GM12891 (cell line): ENCODE measurements around the gene ZNF341.

Source experiments
- DNase-seq: peaks from one replicate; pipeline ENCODE4 v3.0.0; 2011; ENCODE audit warnings: low spot score; ENCODE audit not compliant: insufficient read length
- FAIRE-seq: peaks from 2 replicates; lab custom pipeline; 2011; peaks lifted over from hg19 to GRCh38; lab: Jason Lieb, UNC
- PAX5 ChIP-seq: IDR thresholded peaks from 2 replicates; pipeline ENCODE4 v1.6.1; 2011; ENCODE audit warnings: low read length, moderate library complexity, mild to moderate bottlenecking; ENCODE audit not compliant: insufficient read depth, severe bottlenecking
- POLR2A ChIP-seq: IDR thresholded peaks from 2 replicates; pipeline ENCODE4 v1.6.1; 2011; ENCODE audit warnings: low read depth, low read length, control low read depth
- POLR2AphosphoS5 ChIP-seq: IDR thresholded peaks from 2 replicates; pipeline ENCODE4 v1.6.1; 2011; ENCODE audit warnings: low read depth, low read length, control low read depth
- POU2F2 ChIP-seq: IDR thresholded peaks from 2 replicates; pipeline ENCODE4 v1.6.1; 2011; ENCODE audit warnings: low read depth, mild to moderate bottlenecking, control low read depth, low read length, moderate library complexity
- SPI1 ChIP-seq: IDR thresholded peaks from 2 replicates; pipeline ENCODE4 v1.6.1; 2011; ENCODE audit warnings: low read depth, low read length, control low read depth
- TAF1 ChIP-seq: IDR thresholded peaks from 2 replicates; pipeline ENCODE4 v1.6.1; 2011; ENCODE audit warnings: low read depth, low read length, control low read depth

ZNF341 gene

DNA sequence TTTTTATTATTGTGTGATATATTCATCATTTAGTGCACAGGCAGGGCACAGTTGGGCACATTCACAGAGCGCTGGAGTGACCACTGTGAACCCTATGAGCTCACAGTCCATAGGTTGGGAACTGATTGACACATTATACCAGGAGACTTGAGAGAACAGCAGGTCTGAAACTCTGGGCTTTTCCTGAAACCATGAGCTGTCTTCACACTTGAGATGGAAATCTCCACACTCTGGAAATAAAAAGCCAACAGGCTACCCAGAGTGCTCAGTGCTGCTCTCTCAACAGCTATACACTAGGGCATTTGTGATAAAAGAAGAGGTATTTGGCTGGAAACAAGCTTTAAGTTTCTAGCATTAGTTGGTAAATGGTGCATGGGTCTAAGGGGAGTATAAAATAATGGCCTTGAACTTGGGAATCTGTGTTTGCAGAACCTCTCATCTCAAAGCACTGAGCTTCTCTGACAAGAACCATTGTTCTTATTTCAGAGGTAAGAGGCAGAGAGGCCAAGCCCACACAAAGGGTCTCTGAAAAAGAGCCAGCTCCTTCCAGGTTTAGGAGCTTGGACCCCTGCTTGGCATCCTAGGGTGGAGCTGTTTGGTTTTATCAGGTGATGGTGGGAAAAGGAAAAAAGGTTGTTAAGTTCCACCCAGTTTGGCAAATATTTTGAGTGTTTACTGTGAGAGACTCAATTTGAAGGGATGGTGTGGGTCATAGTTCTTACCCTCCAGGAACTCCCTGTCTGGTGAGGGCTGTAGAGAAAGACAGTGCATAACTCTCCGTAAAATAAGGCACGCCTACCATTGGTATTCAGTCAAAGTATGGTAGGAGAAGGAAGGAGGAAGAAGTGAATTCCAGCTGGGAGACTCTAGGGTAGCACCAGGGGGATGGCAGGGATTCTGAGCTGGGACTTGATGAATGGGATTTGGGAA lies 93.8 kb downstream of the ZNF341 start:
- TF ChIP-seq PAX5 (no peak), POU2F2 (no peak), TAF1 (no peak), POLR2A (no peak), POLR2AphosphoS5 (no peak), SPI1 (no peak)
- DNase-seq (no peak), FAIRE-seq (no peak)

DNA sequence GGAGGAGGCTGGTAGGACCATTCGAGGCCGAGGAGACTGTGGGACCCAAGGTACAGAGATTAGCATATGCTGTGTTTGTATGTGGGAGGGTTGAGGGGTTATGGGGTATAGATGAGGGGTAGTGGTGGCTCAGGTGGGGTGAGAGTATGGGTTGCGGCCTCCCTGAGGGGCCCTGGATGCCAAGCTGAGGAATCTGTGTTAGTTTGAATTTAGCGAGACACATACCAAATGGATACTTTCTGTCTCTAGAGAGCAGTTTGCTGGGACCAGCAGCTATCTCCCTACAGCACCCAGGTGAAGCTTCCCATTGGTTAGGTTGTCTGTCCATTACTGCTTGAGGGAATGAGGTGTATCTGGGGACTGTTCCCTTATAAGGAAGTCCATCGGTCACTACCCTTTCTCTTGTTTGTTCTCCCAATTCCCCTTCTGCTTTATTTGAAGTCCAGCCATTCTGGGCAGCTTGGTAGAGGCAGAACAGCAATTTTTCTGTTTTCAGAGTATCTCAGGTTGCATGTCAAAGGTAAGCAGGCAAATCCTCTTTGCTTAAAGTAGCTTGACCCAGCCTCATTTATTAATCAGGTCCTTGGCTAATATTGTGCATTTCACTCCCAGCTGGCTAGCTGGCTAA lies 94.6 kb downstream of the ZNF341 start:
- FAIRE-seq (no peak), DNase-seq (no peak)
- TF ChIP-seq POU2F2: no peak
- TF ChIP-seq SPI1: no peak
- no peak for TF ChIP-seq POLR2AphosphoS5
- TF ChIP-seq TAF1: no peak

DNA sequence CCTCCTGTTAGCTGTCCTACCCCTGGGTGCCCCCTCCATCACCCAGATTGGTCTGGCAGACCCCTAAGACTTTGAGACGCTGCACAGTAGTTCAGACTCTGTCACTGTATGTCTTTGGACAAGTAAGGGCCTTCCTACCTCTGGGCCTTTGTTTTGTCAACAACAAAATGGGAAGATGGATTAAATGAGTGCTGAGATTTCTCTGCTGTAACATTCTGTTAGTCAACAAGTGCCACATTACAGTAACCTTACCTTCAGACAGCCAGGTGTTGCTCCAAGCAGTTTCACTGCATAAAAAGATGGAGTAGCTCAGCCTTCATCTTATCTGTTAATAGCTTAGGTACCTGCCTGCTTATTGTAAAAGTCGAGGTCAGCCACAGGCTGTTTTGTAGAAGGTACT lies 95.3 kb downstream of the ZNF341 start:
- TF ChIP-seq SPI1: no peak
- no peak for TF ChIP-seq TAF1
- no peak for TF ChIP-seq POLR2AphosphoS5
- TF ChIP-seq POU2F2: no peak
- no peak for TF ChIP-seq PAX5
- no peak for TF ChIP-seq POLR2A
- FAIRE-seq (no peak), DNase-seq (no peak)

DNA sequence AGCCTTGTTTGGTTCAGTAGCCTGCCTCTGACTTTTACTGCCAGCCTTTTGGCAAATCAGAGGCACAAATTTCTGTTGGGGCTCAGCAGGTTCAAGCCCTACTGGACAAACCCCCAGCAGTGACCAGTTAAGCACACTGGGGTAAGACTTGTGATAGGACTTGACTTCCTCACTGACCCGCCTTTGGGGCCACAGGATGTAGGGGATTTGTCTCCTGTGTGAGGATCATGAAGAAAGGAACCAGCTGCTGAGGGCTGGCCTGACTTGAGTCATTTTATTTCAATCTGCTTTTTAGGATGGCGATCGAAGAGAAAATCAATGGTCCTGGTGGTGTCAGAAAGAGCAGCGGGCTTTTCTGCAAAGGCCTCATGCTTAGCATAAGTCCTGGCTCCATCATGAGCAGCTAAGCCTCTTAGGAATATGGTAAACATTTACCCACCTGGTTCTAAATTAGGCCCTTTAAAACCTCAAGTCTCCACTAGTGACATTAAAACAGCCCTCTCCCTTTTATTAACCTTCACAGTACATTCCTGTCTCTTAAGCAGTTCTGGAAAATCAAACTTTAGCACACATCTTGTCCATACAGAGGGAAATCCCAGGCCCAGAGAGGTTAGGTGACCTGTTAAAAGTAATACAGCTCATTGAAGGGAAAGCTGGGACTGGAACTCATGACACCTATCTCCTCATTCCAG lies 96.0 kb downstream of the ZNF341 start:
- DNase-seq (no peak), FAIRE-seq (no peak)
- TF ChIP-seq SPI1 (peak; percentile 15; the same call in 1 of the 2 replicates), POU2F2 (no peak)

DNA sequence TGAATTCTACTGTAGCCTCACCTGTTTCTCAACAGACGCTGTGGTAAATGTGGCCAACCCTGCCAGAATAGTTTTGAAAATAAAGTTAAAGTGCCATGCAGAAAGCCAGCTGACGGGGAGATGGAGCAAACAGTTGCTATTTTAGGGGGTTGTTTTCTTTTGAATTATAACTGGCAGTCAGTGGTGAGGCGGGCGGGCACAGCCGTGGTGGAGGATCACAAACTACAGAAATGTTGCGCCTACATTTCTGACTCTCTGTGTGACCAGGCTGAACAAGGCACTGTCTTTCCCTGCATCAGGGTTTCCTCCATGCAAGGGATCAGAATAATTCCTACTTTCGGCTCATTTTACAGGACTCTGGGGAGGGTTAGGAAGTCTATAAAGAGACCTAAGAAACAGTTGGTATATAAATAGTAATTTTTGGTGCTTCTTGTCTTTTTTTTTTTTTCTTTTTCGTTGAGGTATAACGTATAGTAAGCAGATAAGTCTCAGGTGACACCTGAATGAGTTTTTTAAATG lies 96.6 kb downstream of the ZNF341 start:
- FAIRE-seq (peak; percentile 38), DNase-seq (no peak)
- TF ChIP-seq SPI1: no peak
- no peak for TF ChIP-seq PAX5
- TF ChIP-seq POLR2AphosphoS5: no peak
- TF ChIP-seq POLR2A: no peak
- TF ChIP-seq TAF1: no peak
- no peak for TF ChIP-seq POU2F2

DNA sequence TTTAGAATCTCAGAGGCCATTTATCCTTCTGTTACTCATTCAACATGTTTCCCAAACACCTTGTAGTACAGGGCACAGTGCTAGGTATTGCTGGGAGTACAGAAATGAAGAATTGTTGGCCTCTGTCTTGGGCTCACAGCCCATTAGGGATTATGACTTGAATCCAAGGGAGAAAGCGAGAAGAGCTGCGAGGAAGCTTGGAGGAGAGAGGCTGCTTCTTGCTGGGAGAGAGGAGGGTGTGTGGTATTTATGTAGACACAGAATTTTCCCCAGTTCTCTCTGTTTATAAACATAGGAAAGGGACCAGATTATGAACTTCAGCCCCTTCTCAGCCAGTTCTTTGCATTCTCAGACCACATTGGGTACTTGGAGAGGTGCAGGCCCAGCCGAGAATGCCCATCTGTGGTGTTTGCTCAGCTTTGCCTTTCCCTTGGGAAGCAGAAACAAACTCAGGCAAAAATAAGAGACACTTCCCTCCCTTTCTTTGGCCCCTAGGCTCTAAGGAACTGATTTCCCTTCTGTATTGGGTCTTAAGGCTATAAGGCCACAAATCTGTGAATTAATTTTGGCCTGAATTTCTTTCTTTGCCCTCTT lies 97.3 kb downstream of the ZNF341 start:
- FAIRE-seq (no peak), DNase-seq (no peak)
- TF ChIP-seq SPI1 (no peak), TAF1 (no peak), POLR2A (no peak), PAX5 (no peak), POU2F2 (no peak), POLR2AphosphoS5 (no peak)

DNA sequence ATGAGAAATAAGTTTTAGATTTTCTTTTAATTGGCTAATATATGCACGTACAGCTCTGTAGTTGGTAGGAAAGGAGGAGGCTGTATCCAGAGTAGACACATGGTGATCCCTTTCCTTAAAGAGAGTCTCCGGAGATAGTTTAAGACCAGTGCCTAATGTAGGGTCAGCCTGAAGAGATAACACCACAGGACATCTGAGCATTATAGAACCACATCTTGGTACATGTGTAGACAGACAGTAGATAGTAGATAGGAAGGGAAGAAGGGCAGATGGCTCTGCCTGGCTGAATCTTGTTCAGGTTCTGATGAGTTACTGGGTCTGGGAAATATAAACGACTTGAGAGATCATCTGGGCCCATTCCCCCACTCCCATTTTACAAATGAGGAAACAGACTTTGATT lies 97.8 kb downstream of the ZNF341 start:
- peak; percentile 54 for FAIRE-seq
- TF ChIP-seq TAF1 (no peak), SPI1 (no peak), PAX5 (no peak), POLR2AphosphoS5 (no peak), POU2F2 (no peak), POLR2A (no peak)
- no peak for DNase-seq

DNA sequence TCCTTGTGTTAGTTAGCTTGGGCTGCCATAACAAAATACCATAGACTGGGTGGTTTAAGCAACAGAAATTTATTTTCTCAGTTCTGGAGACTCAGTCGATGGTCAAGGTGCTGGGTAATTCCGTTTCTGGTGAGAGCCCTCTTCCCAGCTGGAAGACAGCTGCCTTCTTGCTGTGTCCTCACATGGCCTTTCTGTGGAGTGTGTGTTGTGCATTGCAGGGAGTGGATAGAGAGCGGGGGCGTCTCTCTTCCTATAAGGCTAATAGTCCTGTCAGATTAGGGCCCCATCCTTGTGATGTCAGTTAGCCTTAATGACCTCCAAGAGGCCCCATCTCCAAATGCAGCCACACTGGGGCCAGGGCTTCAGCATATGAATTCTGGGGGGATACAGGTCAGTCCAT lies 98.6 kb downstream of the ZNF341 start:
- FAIRE-seq (no peak), DNase-seq (no peak)
- TF ChIP-seq PAX5 (no peak), SPI1 (no peak), POLR2AphosphoS5 (no peak), POU2F2 (no peak), POLR2A (no peak), TAF1 (no peak)

DNA sequence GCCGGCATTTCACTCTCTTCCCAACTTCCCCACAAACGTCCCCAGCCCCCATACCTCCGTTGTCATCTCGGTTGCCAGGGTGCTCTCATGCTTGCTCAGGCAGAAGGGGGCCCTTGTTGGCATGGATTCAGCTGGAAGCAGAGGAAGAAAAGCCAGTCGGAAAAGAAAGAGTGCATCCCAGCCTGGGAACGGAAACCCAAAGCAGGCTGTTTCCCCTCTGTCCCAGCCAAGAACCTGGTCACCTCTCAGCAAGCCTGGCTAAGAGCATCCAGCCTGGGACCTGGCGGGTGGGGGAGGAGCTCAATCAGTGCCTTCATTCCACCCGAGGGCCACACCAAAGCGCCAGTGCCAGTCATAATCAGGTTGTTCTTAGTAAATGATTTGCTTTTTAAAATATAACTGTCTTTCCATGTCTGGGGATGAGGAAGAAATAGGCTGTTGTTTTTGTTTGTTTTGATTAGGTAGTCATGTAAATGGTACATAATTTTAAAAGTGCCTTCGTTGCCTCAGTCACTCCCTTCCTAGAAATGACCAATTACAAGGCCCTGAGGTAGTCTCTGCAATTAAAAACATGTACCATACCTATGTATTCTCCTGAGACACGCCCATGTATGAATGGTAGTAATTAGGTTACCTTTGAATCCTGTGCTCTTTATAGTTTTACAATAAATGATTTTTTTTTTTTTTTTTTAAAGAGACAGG lies 100.5 kb downstream of the ZNF341 start:
- TF ChIP-seq SPI1 (no peak), POLR2A (no peak), POU2F2 (no peak), PAX5 (no peak), POLR2AphosphoS5 (no peak), TAF1 (no peak)
- FAIRE-seq (no peak), DNase-seq (no peak)
